ENCODE data around the gene SNORC.

SNORC gene

DNA sequence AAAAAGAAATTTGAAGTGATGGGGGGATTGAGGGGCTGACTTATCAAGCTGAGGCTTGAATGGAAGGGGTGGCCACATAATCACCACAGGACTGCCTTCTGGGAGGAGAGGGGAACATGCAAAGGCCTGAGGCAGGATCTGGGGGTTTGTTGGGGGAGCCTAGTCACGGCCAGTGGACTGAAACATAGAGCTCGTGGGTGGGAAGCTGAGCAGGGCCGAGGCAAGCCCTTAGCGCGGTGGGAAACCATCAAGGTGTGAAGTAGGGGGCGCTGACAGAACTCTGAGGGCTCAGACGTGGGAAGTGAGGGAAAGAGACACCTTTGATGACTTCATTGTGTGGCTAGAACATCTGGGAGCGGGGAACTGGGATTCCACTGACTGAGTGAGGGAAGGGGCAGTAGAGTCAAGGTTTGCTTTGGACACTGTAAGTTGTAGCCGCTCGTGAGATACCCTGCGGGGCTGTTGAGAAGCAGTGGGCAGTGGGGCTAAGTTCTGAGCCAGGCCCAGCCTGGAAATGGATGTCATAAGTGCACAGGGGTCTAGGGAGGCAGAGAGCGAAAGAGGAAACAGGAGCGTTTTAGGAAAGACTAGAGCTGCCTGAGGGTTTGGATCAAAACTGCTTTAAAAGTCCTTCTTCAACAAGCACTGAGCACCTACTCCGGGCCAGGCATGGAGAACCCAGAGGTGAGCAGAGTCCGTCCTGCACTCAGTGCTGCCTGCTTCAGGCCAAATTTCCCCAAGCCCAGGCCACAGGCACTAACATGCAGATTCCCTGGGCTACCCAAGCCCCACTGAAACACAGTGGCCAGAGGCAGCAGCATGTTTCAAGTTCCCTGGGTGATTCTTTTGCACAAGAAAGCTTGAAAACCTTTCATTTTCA lies 686 bp upstream of the SNORC start:
- no peak for DNase-seq (ENCODE audit: low read depth)

GRCh38 chr2:232870766-232871371 lies 805 bp downstream of the SNORC start:
- DNase-seq (ENCODE audit: low read depth) = no peak

DNA sequence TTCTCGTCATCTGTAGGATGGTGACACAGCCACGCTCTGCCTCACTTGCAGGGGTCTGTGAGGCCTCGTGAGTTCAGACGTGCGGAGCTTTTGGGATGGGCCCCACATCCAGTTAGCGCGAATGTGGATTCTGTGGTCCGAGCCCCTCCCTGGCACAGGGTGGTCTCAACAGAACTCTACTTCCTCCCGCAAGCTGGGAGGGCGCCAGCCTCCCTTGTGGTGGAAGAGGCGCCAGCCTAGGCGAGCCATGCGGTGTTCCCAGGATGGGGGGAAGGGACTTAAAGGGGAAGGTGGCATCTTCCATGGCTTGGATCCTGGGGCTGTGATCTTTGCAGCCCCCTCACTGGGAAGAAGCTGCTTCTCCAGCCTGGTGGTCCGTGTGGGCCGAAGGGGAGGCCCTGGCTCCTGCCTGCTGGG lies 1.4 kb downstream of the SNORC start:
- DNase-seq (ENCODE audit: low read depth) = no peak

DNA sequence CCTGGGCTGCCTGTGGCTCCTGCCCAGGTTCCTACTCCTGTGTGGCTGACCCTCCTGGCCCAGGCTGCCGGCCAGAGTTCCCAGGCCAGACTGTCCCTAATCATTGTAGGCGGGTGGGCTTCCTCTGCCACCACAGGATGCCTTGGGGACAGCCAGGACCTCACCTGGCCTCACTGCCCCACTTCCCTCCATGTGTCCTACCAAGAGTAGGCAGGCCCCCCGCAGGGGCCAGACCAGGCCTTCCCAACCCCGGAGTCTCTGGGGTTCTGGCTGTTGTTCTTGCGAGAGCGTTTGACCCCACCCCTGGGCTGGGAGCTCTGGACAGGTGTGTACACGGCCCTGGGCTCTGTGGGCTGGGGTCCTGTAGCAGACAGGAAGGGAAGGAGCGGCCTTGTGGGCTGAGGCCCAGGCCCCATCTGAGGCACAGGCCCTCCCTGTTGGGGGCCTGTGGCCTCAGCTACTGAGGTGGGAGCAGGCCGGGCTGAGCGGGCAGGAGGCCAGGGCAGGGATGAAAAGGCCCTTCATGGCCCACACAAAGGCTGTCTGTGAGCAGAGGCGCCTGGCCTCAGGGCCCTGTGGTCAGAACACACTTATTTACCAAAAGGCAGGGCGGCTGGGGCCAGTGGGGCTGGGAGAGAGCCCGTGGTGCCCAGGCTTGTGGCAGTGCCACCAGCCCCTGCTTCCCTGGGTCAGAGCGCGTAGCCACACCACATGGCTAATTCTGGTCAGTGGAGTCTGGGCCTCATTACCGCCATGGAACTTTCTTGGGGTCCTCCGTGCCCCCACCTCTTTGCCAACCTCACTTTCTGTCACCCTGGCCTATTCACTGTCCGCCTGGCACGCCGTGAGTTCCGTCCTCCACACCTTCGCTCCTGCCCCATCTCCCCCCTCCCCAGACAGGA lies 2.0 kb downstream of the SNORC start:
- DNase-seq (ENCODE audit: low read depth) = no peak

- DNase-seq (ENCODE audit: low read depth) = no peak
These were observed 2.8 kb downstream of the SNORC start for GRCh38 chr2:232872826-232873225.

DNA sequence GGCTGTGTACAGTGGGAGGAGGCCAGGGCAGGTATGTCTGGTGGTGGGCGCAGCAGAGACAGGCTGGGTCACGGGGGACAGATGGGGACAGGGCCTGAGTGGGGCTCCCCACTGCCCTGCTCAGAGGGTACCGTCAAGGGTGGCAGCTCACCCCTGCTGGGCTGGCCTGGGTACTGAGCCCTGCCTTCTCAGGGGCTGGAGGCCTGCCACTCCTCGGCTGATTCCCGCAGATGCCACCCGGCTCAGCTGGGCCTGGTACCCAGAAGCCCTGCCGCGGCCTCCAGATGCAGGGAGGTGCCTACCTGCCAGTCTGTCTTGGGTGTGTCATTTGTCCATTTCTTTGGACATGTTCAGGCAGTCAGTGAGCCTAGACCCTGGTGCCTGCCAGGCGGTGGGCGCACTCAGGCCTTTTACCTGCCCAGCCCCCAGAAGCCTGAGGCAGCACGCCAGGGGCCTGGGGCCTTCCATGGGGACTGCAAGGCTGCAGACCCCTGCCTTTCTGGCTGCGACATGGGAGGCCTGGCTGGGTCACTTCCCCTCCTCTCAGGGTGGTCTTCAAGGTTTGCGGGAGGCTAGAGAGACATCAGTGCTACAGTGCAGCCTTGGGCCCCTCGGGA lies 3.3 kb downstream of the SNORC start:
- DNase-seq (ENCODE audit: low read depth) = no peak

DNA sequence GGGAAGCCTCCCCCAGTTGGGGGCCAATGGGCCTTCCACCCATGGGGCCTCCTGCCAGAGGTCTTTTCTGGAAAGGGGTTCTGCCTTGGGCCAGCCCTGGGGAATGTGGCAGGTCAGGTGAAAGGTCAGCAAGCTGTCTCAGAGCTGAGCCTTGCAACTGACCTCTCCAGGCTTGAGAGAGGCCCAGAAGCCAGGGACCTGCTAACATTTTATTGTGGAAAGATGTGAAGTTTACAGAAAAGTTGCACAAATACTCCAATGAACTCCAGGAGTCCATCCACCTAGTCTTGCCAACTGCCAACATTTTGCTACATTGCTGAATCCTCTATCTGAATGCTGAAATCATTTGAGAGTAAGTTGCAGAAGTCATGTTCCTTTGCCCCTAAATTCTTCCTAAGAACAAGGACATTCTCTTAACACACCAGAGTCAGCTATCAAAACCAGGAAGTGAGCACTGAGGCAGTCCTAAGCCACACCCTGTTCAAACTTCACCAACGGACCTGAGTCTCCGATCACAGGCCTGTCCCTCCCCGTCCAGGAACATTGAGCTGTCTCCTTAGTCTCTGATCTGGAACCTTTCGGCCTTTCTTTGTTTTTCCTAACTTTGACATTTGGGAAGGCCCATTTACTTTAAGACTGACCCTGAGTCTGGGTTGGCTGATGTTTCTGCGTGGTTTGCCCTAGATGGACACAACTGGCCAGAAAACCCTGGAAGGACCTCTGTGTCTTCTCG lies 4.0 kb downstream of the SNORC start:
- no peak for DNase-seq (ENCODE audit: low read depth)

DNA sequence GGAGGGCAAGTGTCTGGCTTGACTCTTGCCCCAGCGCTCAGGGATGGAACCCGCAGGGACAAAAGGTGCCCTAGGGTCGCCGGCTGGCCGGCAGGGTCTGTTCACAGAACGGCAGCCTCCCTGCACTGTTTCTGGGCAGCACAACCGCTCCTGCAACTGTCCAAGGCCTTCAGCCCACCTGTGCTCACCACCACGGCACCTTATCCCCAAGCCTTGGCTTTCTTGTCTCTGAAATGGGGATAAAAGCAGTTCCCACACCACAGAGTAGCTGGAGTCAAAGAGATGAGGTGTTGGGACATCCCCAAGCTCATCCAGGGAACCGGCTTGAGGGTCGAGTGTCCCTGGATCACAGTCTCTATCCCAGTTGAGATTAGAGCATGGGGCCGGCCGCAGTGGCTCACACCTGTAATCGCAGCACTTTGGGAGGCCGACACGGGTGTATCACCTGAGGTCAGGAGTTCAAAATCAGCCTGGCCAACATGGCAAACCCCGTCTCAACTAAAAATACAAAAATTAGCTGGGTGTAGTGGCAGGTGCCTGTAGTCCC lies 4.7 kb downstream of the SNORC start:
- no peak for DNase-seq (ENCODE audit: low read depth)

- no peak for DNase-seq (ENCODE audit: low read depth)
These were observed 5.4 kb downstream of the SNORC start for GRCh38 chr2:232875256-232876121.

GRCh38 chr2:232876161-232876977 lies 6.3 kb downstream of the SNORC start:
- no peak for DNase-seq (ENCODE audit: low read depth)

- no peak for DNase-seq (ENCODE audit: low read depth)
These were observed 6.9 kb downstream of the SNORC start for GRCh38 chr2:232876978-232877441.

GRCh38 chr2:232877940-232878511 lies 8.0 kb downstream of the SNORC start:
- DNase-seq (ENCODE audit: low read depth) = no peak

DNA sequence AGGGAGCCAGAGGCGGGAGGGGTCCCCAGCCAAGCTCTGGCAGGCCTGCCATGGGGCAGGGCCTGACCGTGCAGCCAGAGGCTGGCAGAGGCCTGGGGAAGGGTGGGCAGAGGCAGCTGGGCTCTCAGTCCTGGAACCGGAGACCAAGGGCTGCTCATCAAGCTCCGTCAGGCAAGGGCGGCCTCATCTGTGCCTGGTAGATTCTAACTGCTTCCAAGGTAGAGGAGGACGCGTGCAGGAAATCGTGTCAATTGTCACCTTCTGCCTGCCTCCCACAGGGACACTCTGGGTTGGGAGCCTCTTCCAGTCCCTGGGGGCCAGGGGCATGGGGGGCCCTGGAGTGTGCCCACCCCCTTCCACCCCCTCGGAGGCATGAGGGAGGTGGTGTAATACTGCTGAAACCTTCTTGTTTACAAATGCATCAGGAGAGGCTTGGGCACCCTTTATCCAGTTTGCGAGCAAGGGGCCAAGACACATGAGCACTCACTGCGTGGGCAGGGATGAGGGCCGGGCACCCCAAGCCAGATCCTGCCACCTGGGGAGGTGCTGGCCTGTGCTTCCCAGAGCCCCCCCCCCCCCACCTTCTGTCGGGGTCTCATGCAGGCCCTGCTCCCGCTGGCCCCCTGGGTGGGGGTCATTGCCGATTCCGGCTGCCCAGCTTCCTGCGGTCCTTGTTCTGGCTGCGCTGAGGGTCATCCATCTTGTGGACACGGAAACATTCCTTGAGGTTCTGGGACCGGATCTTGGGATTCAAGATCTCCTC lies 9.0 kb downstream of the SNORC start:
- no peak for DNase-seq (ENCODE audit: low read depth)

GRCh38 chr2:232879618-232880494 lies 9.8 kb downstream of the SNORC start:
- no peak for DNase-seq (ENCODE audit: low read depth)

DNA sequence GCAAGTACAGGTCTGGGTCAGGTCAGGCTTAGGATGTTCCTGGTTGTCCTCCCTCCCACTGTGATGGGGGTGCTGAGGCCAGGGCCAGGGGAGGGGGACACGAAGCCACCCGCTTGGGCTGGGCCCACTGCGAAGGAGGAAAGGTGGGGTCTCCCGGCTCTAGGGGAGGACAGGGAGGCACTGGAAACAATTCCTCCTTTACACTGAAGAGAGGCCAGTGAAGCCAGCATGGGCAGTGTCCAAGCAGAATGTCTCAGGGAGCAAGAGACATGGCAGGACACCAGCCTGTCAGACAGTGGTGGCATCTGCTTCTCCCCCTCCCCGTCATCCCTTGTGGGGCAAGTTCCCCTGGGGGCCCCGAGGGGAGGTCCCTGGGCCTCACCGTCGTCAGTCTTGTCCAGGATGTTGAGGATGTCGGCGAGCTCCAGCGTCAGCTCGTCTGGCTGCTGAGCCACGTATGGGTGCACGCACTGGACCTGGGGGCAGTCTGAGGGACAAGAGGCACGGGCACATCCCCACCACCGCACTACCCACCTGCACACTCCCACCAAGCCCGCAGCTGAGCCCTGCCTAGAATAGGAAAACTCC lies 10.8 kb downstream of the SNORC start:
- no peak for DNase-seq (ENCODE audit: low read depth)

DNA sequence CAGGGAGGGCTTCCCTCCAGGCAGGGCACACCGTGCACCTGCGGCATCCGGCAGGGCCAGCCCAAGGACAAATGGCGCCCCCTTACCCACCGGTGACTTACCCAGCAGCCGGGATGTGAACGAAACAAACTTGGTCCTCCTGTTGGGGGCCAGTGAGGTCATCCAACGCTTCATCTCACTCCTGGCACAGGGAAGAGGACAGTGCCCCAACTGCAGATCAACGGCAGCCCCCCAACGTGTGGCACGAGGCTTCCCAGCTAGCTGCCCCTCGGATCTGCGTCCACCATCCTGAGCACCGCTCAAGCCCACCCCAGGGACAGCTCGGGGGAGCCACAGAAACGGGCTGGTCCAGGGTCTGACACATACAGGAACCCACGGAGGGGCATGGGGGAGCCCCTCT lies 12.0 kb downstream of the SNORC start:
- DNase-seq (ENCODE audit: low read depth) = no peak

Data from fibroblast of gingiva (primary cell).